ENCODE data around the gene CAMTA1.

The CAMTA1 gene

GRCh38 chr1:7383671-7384520, 598.6 kb downstream of the CAMTA1 start:
- no peak for DNase-seq

GRCh38 chr1:7384679-7385078, 599.4 kb downstream of the CAMTA1 start:
- no peak for DNase-seq

DNA sequence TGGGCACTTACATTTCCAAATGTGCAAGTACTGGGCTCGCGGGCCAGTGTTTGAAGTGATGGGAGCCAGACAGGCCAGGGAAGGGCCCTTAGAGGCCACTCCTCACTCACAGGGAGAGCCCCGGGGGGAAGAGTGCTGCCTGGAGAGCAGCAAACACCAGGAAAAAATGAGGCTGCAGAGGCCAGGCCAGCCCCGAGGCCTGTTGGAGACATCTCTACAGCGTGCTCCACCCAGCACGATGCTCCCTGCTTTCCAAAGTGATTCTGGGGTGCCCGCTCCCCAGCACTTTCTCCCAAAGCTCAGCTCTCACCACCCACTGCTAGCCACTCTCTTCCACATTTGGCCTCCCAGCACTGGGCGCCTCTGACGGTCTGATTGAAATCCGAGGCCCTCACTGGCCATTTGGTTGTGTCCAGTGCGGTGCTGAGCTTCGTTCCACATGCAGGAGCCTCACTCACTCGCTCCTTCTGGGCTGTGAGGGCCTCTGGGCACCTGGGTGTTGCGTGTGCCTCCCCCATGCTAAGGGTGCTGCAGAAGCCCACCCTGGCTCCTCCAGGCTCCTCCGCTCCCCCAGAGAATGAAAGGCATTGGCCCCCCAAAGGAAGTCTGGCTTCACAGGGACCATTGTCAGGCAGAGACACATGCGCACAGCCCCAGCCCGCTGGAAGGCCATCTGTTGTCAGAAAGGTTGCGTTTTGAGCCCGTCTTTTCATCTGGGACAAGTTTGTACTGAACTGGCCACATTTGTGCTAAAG, 600.4 kb downstream of the CAMTA1 start:
- no peak for DNase-seq

DNA sequence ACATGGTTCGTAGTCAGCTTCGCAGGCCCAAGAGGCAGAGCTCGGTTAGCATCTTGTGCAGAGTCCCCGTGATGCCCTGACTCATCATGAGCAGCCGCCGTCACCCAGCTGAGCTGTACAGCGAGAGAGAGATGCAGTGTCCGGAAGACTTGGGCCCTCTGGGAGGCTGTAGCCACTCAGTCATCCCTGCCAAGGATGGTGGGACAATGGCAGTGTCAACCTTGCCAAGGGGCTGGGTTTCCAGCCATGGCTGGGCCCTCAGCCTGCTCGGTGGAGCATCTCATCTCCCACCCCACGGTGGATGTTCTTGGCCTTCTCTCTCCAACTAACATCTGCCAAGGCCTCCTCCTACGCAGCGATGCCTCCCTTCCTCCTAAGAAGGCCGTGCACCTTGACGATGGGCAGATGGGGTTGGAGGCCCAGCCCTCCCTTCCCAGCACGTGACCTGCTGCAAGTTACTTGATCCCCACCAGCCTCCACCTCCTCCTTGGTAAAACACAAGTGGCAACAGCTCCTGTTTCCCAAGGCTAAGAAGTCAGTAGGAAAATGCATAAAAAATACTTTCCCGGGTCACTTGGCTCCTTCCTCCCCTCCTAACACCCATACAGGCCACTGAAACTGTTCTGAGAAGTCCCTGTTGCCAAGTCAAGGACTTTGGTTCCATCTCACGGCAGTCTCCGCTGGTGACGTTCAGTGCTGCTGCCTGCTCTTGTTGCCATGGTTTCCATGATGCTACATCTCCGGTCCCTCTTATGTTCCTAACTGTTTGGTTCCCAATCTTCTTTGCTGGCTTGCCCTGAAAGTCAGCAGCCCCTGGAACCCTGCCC, 601.2 kb downstream of the CAMTA1 start:
- peak; percentile 43 for DNase-seq

- DNase-seq = no peak
These were observed 602.0 kb downstream of the CAMTA1 start for GRCh38 chr1:7387053-7387927.

GRCh38 chr1:7388141-7388487, 602.9 kb downstream of the CAMTA1 start:
- no peak for DNase-seq

- no peak for DNase-seq
These were observed 603.4 kb downstream of the CAMTA1 start for GRCh38 chr1:7388488-7389185.

- peak; percentile 25 for DNase-seq
These were observed 604.1 kb downstream of the CAMTA1 start for GRCh38 chr1:7389201-7389905.

DNA sequence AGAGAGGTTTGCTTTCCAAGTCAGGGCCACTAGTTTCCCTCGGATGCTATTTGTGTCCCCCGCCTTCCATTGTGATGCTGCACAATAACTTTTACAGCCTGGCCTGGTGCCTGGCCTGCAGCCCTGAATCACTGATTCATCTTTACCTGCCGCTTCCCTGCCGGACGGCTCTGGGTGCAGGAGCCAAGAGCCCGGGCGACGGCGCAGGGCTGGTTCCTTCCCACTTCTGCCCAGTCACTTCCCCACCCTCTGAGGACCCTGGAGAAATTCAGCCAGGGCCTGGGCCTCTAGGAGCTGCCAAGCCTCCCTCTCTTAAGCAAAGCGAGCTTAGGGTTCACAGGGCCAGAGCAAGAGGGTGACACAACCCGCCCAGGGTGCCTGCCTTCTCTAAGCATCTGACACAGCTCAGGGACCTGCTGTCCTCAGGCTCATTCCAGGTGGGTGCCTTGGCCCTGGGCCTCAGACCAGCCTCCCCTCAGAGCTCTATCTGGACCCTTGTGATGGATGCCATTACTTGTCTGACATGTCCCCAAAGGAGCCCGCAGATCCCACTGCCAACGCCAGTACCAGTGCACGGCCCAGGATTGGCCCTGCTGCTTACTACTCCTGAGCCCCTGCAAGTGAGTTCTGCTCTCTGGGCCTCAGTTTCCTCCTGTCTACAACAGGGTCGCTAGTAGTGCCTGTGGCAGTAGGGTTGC, 604.8 kb downstream of the CAMTA1 start:
- no peak for DNase-seq

GRCh38 chr1:7390604-7391000, 605.3 kb downstream of the CAMTA1 start:
- DNase-seq = no peak

DNA sequence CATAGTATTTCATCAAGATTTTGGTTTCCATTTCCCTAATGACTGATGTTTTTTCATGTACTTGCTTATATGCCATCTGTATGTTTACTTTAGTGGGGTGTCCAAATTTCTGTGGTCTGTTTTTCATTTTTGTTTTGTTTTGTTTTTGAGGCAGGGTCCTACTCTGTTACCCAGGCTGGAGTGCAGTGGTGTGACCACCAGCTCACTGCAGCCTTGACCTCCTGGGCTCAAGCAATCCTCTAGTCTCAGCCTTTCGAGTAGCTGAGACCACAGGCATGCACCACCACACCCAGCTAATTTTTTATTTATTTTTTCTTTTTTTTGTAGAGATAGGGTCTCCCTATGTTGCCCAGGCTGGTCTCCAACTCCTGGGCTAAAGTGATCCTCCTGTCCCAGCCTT, 607.9 kb downstream of the CAMTA1 start:
- no peak for DNase-seq

- DNase-seq = no peak
These were observed 610.0 kb downstream of the CAMTA1 start for GRCh38 chr1:7395251-7395650.

DNA sequence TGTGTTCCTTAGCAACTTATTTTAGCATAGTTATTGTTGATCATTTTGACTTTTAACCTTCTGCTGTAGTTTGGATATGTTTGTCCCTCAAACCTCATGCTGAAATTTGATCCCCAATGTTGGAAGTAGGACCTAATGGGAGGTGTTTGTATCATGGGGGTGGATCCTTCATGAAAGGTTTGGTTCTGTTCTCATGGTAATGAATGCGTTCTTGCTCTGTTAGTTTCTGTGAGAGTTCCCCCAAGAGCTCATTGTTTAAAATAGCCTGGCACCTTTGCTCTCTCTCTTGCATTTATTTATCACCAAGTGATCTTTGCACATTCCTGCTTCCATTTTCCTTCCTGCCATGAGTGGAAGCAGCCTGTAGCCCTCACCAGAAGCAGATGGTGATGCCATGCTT, 613.7 kb downstream of the CAMTA1 start:
- DNase-seq = no peak

DNA sequence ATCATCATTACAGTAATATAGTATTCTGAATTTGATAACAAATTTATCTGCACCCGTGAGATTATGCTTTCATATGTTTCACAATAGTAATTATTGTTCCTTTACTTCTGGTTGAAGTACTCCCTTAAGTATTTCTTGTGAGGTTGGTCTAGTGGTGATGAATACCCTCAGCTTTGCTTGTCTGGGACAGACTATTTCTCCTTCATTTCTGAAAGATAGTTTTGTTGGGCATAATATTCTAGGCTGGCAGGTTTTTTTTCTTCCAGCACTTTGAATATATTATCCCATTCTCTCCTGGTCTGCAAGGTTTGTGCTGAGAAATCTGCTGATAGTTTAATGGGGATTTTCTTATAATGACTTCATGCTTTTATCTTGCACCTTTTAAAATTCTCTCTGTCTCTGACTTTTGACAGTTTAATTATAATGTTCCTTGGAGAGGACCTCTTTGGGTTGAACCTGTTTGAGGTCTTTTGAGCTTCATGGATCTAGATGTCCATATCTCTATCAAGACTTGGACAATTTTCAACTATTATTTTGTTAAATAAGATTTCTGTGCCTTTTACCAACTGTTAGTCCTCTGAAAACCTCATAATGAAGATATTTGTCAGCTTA, 614.4 kb downstream of the CAMTA1 start:
- no peak for DNase-seq

GRCh38 chr1:7400566-7400965, 615.3 kb downstream of the CAMTA1 start:
- DNase-seq = no peak

DNA sequence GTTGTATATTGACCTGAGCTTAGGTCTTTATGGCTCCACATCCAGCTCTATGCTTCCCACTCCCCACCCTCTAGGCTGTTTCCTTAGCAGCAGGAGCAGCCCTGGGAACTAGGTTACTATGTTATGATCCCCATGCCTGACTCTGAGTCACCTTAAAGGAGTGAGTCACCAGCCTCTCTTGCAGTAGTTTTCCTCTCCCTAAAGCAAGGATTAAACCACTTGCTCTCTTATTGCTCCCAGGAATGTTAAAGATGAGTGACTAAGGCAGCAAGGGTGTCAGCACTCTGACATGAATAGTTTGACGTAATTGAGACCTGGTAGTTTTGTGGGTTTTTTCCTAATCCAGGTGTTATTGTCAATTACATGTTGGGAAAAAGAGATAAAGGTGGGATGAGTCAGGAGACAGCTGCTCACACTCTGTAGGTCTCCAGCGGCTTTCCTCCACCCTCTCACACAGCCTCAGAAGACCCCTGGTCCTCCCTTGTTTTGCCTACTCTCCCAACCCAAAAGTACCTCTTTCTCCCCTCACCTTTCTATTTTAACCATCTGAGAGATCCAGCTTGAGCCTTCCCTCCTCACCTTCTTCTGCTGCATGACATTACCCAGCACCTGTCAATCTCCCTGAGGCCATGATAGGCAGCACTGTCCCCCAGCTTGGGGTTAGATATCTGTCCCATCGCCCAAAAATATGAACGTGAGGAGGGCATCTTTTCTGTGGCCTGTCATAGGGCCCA, 616.7 kb downstream of the CAMTA1 start:
- DNase-seq = peak; percentile 26

DNA sequence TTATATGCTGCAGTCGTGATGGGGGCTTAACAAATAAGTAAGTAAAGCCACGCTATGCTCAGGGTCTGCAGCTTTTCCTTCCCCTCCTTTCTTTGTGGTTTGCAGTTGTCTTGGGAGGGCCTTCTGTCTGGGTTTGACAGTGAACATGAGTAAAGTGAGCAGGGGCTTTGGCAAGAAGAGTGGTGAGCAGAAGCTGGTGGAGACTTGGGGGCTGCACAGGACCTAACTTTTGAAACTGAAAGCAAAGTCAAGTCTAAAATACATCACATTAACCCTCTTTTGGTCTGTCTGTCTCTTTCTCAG, 617.2 kb downstream of the CAMTA1 start:
- no peak for DNase-seq

DNA sequence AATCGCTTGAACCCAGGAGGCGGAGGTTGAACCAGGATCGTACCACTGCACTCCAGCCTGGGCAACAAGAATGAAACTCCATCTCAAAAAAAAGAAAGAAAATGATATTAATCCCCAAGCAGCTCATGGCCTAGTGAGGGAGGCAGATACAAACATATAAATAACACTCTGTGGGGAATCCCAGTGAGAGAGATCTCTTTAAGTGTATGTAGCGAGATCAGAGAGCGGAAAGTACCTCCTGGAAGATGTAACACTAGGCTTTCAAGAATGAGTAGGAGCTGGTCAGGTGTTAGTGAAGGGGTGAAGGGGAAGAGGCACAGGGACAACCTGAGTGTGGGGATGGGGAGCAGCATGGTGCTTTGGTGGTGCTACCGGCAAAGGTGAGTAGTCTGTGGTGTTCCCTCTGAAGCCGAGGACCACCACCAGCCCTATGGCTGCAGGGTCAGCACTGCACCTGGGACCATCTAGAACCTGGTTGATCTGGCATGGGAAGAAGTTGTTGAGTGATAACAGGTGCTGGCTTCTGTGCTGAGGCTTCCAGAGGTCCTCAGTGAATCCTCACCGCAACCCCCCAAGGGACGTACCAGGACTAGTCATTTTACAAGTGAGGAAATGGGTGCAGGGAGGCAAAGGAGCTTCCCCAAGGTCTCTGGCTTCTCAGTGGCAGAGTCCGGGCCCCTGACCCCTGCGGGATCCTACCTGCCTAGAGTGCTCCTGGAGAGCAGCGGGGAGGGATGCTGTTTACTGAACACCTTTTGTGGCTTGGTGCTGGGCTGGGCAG, 618.2 kb downstream of the CAMTA1 start:
- DNase-seq = no peak

Data from NCI-H82 (cell line).